Lower lobe of right lung (tissue), 2 donors: Measurements from ENCODE around the gene NR3C1. TPM values are rescaled to one million over a fixed set of nuclear protein-coding genes. Genes with fewer than 3 reads are reported as not detected.

Source experiments
- ATAC-seq, 2 donors: fragments of 200-7000 bp; cut with Tn5 transposase; one replicate each; pipeline ENCODE4 v1.9.1; 2020 to 2022; ENCODE audit warnings: mild to moderate bottlenecking in 2 of 2, moderate library complexity in 2 of 2
- DNase-seq: peaks from one replicate; pipeline ENCODE4 v3.0.0-alpha.2; 2020
- H3K27ac ChIP-seq: fragments of 200-600 bp; one replicate; pipeline ENCODE4 v1.8.0; 2022
- H3K27me3 ChIP-seq: fragments of 200-600 bp; one replicate; pipeline ENCODE4 v1.8.0; 2022; ENCODE audit warnings: low read depth
- H3K36me3 ChIP-seq: fragments of 200-600 bp; one replicate; pipeline ENCODE4 v1.8.0; 2022; ENCODE audit warnings: mild to moderate bottlenecking
- H3K4me1 ChIP-seq: fragments of 200-600 bp; one replicate; pipeline ENCODE4 v1.8.0; 2022
- H3K4me3 ChIP-seq: fragments of 200-600 bp; one replicate; pipeline ENCODE4 v1.8.0; 2022; ENCODE audit warnings: mild to moderate bottlenecking
- H3K9me3 ChIP-seq: fragments of 200-600 bp; one replicate; pipeline ENCODE4 v1.8.0; 2022
- CTCF ChIP-seq: fragments of 200-600 bp; IDR thresholded peaks from one replicate; pipeline ENCODE4 v1.8.0; 2022; ENCODE audit warnings: antibody characterized with exemption, mild to moderate bottlenecking
- intact Hi-C: fragments of 100-400 bp; cut with DNase I; formaldehyde crosslinking; loops from one replicate; pipeline ENCODE4 v1.11.0; 2022
- total RNA-seq: library from RNA; stranded (reverse); fragmentation: NEBNext Ultra II Directional; extraction: Animal tissue kit (Norgen Biotek cat#: 25700); gene quantifications from one replicate; pipeline ENCODE4 v1.2.1, GENCODE V29; 2021
- donor health status: DM: no; HTN: yes; CAD: no; lungs with severe emphysema.

Gene NR3C1
- total RNA-seq, 1 donor from 2014 or later: 110 TPM

GRCh38 chr5:143400541-143401226 is 2.8 kb downstream of the NR3C1 start:
- peak overlapping the region; percentile 28 for H3K27ac ChIP-seq
- H3K9me3 ChIP-seq: no peaks in the 10 kb centered on the region
- no peak for DNase-seq
- no peaks in the 10 kb centered on the region for H3K36me3 ChIP-seq
- no peaks in the 10 kb centered on the region for H3K27me3 ChIP-seq
- no peak for ATAC-seq
- no peak for TF ChIP-seq CTCF
- intact Hi-C loops: no loop called here
- H3K4me1 ChIP-seq: peaks cover 56% of the 10 kb centered on the region
- peak overlapping the region; percentile 92 for H3K4me3 ChIP-seq

GRCh38 chr5:143399616-143400540 is 3.6 kb downstream of the NR3C1 start:
- Histone ChIP-seq H3K4me1 (peaks cover 62% of the 10 kb centered on the region), H3K27ac (peak overlapping the region; percentile 28), H3K9me3 (no peaks in the 10 kb centered on the region), H3K27me3 (no peaks in the 10 kb centered on the region), H3K4me3 (peak overlapping the region; percentile 92), H3K36me3 (no peaks in the 10 kb centered on the region)
- intact Hi-C loops: no loop called here
- TF ChIP-seq CTCF: no peak
- no peak for ATAC-seq
- no peak for DNase-seq

GRCh38 chr5:143398451-143399237 is 4.8 kb downstream of the NR3C1 start:
- no peaks in the 10 kb centered on the region for H3K27me3 ChIP-seq
- peaks cover 75% of the 10 kb centered on the region for H3K4me1 ChIP-seq
- intact Hi-C loops: no loop called here

GRCh38 chr5:143398053-143398355 is 5.5 kb downstream of the NR3C1 start:
- Histone ChIP-seq H3K27me3 (no peaks in the 10 kb centered on the region), H3K9me3 (no peaks in the 10 kb centered on the region), H3K4me3 (peak overlapping the region; percentile 92), H3K27ac (no peak overlapping the region), H3K36me3 (no peaks in the 10 kb centered on the region), H3K4me1 (peaks cover 81% of the 10 kb centered on the region)
- intact Hi-C loops: no loop called here
- no peak for TF ChIP-seq CTCF
- ATAC-seq (no peak), DNase-seq (no peak)

More at GRCh38 chr5:143398451-143399237, 4.8 kb downstream of the NR3C1 start:
- Histone ChIP-seq H3K4me3 (peak overlapping the region; percentile 92), H3K36me3 (no peaks in the 10 kb centered on the region), H3K27ac (no peak overlapping the region), H3K9me3 (no peaks in the 10 kb centered on the region)
- ATAC-seq: no peak
- TF ChIP-seq CTCF: no peak
- DNase-seq: no peak

GRCh38 chr5:143397302-143398052 is 6.0 kb downstream of the NR3C1 start:
- H3K4me3 ChIP-seq: peak overlapping the region; percentile 92
- peaks cover 86% of the 10 kb centered on the region for H3K4me1 ChIP-seq
- no peaks in the 10 kb centered on the region for H3K27me3 ChIP-seq
- intact Hi-C loops: no loop called here
- DNase-seq (no peak), ATAC-seq (no peak)
- no peak for TF ChIP-seq CTCF
- no peaks in the 10 kb centered on the region for H3K36me3 ChIP-seq
- no peaks in the 10 kb centered on the region for H3K9me3 ChIP-seq
- no peak overlapping the region for H3K27ac ChIP-seq
